Colonic mucosa (tissue), 4 donors: ENCODE measurements around the gene TVP23C. TPM values are rescaled to one million over a fixed set of nuclear protein-coding genes. Genes with fewer than 3 reads are reported as not detected.

ENCODE experiments used
- DNase-seq: peaks from one replicate; pipeline ENCODE4 v3.0.0-alpha.2; 2020
- H3K27ac ChIP-seq: fragments of 200-600 bp; one replicate; pipeline ENCODE4 v1.8.0; 2021
- H3K27me3 ChIP-seq: fragments of 200-600 bp; one replicate; pipeline ENCODE4 v1.8.0; 2021
- H3K36me3 ChIP-seq: fragments of 200-600 bp; one replicate; pipeline ENCODE4 v1.8.0; 2021
- H3K4me1 ChIP-seq: fragments of 200-600 bp; one replicate; pipeline ENCODE4 v1.8.0; 2021; ENCODE audit warnings: mild to moderate bottlenecking
- H3K4me3 ChIP-seq: fragments of 200-600 bp; one replicate; pipeline ENCODE4 v1.8.0; 2021
- H3K9ac ChIP-seq, 2 donors: one replicate each; pipeline ENCODE4 v1.7.0; 2013; ENCODE audit warnings: control low read depth in 2 of 2, low read depth in 2 of 2, low read length in 2 of 2
- H3K9me3 ChIP-seq: fragments of 200-600 bp; one replicate; pipeline ENCODE4 v1.8.0; 2021
- intact Hi-C: fragments of 100-400 bp; cut with DNase I; formaldehyde crosslinking; loops from one replicate; pipeline ENCODE4 v1.14.1; 2022
- total RNA-seq, 2 donors: library from RNA; stranded (reverse); fragmentation: NEBNext Ultra II Directional in 1 of 2; extraction: Animal tissue kit (Norgen Biotek cat#: 25700) in 1 of 2; gene quantifications; one replicate each; pipeline ENCODE4 v1.2.1, GENCODE V29; 2021
- TF ChIP-seq, protein P1 (sequence below): fragments of 200-600 bp; IDR thresholded peaks from one replicate; pipeline ENCODE4 v1.8.0; 2022; ENCODE audit warnings: antibody characterized with exemption, mild to moderate bottlenecking
- donor health status: healthy.
- donor health status: DM: no; HTN: no; CAD: no.
- donor health status: DM: no; HTN: no; CAD: no.

Gene TVP23C
- total RNA-seq, 2 donors from 2014 or later = 10.7 to 14.0 TPM

DNA sequence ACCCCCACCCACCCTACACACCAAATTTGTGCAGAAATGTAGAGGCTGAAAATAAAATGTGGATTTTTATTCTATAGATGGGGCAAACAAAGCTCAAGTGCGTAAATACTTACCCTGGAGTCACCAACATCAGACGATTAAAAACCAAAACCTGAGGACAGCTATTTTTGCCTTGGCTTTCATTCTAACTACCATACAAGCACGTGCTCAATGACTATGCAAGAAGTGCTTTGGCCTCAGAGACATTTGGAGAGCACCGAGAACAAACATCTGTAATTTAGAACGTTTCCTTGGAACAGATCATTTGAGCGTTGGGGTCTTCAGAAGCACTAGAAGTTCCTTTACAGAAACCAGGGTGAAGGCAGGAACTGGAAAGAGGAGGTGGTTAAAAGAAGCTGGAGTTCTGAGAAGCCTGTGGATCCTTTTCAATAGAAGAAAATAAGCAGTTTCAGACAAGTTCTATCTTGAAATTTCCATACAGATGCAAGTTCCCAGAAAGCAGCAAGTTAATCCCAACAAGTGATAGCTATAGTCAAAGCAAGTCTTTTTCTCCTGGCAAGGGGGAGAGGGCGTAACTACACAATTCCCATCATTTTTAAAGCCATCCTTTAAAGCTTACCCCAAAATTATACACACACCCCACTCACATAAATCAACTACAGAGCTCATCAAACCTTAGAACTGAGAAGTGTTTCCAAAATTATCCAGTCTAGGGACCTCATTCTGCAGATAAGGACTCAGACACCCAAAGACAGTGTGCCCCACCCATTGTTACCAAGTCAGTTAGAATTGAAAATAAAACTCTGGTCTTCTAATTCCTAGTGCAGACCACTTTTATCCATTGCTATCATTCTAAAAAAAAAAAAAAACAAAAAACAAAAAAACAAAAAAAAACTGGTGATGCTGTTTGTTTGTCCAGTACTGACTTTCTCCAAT is 66.3 kb downstream of the TVP23C start:
- H3K27ac ChIP-seq = no peak overlapping the region

DNA sequence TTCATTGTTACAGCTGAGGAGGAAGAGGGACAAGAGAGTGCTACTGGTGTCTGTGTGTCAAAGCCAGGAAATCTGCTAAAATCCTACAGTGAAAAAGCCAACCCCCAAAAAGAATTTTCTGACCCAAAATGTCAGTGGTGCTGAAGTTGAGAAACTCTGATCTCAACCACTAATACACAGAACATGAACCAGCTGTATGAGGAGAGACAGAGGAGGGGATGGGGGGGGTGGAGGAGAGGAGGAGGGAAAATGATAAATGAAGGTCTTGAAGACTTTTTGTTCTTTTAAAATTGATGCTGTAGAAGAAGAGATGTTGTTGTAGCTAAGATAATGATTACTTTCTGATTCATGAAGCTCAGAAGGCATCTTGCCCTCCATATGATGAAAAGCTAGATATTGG is 68.5 kb downstream of the TVP23C start:
- DNase-seq = no peak
- Histone ChIP-seq H3K4me1 (no peaks in the 10 kb centered on the region), H3K4me3 (no peak overlapping the region), H3K9me3 (no peaks in the 10 kb centered on the region), H3K36me3 (no peaks in the 10 kb centered on the region), H3K27me3 (no peaks in the 10 kb centered on the region), H3K27ac (no peak overlapping the region), H3K9ac (no peak overlapping the region)
- intact Hi-C loops = no loop called here
- TF ChIP-seq, protein P1, sequence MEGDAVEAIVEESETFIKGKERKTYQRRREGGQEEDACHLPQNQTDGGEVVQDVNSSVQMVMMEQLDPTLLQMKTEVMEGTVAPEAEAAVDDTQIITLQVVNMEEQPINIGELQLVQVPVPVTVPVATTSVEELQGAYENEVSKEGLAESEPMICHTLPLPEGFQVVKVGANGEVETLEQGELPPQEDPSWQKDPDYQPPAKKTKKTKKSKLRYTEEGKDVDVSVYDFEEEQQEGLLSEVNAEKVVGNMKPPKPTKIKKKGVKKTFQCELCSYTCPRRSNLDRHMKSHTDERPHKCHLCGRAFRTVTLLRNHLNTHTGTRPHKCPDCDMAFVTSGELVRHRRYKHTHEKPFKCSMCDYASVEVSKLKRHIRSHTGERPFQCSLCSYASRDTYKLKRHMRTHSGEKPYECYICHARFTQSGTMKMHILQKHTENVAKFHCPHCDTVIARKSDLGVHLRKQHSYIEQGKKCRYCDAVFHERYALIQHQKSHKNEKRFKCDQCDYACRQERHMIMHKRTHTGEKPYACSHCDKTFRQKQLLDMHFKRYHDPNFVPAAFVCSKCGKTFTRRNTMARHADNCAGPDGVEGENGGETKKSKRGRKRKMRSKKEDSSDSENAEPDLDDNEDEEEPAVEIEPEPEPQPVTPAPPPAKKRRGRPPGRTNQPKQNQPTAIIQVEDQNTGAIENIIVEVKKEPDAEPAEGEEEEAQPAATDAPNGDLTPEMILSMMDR = no peak

More for the DNA sequence above, 66.3 kb downstream of the TVP23C start:
- no peaks in the 10 kb centered on the region for H3K9me3 ChIP-seq
- no peak overlapping the region for H3K9ac ChIP-seq
- H3K4me3 ChIP-seq = no peak overlapping the region
- H3K4me1 ChIP-seq = no peaks in the 10 kb centered on the region
- H3K36me3 ChIP-seq = no peaks in the 10 kb centered on the region
- no peaks in the 10 kb centered on the region for H3K27me3 ChIP-seq
- no peak for DNase-seq
- TF ChIP-seq, protein P1 = no peak
- intact Hi-C loops = no loop called here

DNA sequence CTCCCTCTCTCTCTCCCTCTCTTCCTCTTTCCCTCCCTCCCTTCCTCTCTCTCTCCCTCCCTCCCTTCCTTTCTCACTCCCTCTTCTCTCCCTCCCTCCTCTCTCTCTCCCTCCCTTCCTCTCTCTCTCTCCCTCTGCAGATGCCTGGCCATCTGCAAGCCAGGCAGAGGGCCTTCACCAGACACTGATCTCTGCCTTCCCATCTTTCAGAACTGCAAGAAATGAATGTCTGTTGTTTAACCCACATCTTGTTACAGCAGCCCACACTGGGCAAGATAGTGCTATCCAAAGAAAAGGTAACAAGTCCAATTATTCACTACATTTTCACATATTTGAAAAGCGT is 69.6 kb downstream of the TVP23C start:
- Histone ChIP-seq H3K36me3 (no peaks in the 10 kb centered on the region), H3K9ac (no peak overlapping the region), H3K27ac (no peak overlapping the region), H3K27me3 (no peaks in the 10 kb centered on the region), H3K4me3 (no peak overlapping the region), H3K4me1 (no peaks in the 10 kb centered on the region), H3K9me3 (no peaks in the 10 kb centered on the region)
- intact Hi-C loops = no loop called here
- TF ChIP-seq, protein P1 = no peak
- no peak for DNase-seq

DNA sequence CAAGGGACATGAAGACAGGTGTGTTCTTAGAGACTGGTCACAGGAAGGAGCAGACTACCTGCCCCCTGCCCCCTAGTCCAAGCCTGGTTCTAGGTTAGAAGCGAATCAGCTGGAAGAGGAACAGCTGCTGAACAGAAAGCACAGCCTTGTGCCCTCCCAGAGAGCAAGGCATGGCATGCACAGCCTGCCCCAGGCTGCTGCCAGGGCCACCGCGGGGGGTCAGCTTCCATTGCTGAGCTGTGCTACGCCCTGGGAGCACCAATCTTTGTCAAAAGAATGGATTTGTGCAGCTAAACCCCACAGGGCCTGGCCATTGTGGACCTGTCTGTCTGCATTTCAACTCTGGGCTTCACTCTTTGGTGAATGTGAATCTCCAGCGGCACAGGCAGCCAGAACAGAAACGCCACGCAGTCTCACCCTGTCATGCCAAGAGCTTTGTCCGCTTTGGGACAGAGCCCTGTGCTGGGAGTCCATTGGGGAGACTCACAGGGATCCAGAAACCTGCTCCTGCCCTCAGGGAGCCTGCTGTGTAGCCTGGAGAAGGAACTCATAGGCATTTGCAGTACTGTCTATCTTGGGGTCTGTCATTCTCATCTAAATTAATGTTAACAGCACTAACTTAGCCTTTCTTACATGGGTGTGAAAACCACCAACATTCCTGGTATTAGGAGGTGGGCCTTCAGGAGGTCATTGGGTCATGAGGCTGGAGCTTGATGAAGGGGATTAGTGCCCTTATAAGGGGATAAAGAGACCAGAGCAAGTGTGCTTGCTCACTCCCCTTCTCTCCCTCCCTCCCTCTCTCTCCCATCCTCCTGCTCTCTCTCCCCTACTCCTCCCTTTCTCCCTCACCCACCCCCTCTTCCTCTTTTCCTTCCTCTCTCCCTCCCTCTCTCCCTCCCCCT is 70.2 kb downstream of the TVP23C start:
- Histone ChIP-seq H3K27me3 (no peaks in the 10 kb centered on the region), H3K4me1 (no peaks in the 10 kb centered on the region), H3K9me3 (no peaks in the 10 kb centered on the region), H3K27ac (no peak overlapping the region), H3K9ac (no peak overlapping the region), H3K36me3 (no peaks in the 10 kb centered on the region), H3K4me3 (no peak overlapping the region)
- TF ChIP-seq, protein P1 = no peak
- intact Hi-C loops = no loop called here
- no peak for DNase-seq

DNA sequence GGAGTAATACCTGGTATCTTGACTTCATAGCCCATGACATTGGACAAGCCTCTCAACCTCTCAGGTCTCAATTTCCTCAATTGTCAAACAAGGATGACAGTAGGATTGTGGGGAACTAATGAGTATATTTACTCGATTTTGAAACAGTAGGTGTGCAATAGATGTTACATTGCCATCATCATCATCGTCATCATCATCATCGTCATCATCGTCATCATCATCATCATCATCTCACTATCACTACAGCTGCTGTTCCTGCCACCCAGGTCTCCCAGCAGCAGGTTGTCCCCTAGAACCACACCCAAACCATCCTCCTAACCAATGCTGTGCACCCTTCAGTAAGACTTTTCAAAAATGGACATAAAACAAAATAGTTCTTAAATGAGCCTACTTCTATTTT is 71.1 kb downstream of the TVP23C start:
- Histone ChIP-seq H3K27me3 (no peaks in the 10 kb centered on the region), H3K9ac (no peak overlapping the region), H3K4me1 (no peaks in the 10 kb centered on the region), H3K9me3 (no peaks in the 10 kb centered on the region), H3K36me3 (no peaks in the 10 kb centered on the region), H3K4me3 (no peak overlapping the region), H3K27ac (no peak overlapping the region)
- intact Hi-C loops = no loop called here
- DNase-seq = no peak
- TF ChIP-seq, protein P1 = no peak
